ENCODE results near the gene LRRC4B.
"Not testable (repeated sequence)": the region's sequence is repeated elsewhere in the genome, so short reads cannot be mapped to it uniquely, and the experiment has no call there.

The LRRC4B gene

DNA sequence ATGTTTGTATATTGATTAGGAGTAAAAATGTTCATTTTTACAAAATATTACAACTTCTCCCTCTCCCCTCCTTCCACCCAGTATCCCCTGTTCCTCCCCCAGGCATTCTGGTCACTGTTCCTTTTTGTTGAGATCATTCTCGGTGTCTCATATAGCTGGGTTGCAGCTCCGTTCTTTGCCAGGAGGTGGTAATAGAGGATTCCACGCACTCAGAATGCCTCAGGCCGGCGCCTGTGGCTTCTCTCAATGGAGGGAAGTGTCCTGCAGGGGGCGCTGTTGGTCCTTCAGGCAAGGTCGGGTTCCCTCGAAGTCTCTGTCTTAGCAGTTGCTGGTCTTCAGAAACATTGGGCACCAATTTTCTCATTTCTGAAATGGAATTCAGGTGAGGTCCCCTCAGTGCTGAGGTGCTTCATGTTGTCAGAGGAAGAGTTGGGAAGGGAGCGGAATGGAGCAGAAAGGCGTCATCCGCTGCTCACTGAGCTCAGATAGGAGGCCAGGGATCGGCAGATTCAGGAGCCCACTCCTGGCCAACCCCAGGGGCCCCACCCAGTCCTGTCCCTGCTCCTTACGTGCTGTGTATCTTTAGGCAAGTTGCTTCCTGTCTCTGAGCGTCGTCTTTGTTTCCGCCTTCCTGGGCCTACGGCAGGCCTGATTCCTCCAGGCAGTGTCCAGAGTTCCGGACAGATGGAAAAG lies 81.3 kb downstream of the LRRC4B start:
- peak; percentile 53 for DNase-seq (ENCODE audit: low read depth)

DNA sequence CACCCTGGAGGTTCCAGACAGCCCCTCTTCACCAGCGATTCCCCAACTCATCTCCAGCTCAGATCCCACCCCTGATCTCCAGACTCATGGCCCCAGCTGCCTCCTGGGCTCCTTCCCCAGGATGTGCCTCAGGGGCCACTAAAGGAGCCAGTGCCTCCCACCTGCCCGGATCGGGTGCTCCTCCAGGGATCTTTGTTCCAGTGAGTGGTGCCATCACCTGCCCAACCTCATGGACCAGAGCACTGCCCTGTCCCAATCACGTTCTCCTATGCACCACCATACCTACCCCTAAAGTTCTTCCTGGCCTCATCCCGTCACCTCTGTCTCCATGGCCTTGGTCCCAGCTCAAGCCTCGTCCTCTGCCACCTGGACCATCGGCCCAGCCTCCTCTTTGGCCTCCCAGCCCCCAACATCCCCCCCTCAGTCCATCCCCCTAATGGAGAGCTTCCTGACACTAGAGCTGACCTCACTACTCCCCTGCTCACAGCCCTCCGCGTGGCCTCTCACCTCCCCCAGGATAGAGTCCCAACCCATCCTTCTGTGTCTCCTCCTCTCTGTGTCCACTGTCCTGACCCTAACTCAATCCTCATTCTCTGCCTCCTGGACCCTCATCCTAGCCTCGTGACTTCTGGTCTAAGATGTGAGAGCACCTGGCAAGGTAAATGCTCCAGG lies 82.8 kb downstream of the LRRC4B start:
- no peak for DNase-seq (ENCODE audit: low read depth)

DNA sequence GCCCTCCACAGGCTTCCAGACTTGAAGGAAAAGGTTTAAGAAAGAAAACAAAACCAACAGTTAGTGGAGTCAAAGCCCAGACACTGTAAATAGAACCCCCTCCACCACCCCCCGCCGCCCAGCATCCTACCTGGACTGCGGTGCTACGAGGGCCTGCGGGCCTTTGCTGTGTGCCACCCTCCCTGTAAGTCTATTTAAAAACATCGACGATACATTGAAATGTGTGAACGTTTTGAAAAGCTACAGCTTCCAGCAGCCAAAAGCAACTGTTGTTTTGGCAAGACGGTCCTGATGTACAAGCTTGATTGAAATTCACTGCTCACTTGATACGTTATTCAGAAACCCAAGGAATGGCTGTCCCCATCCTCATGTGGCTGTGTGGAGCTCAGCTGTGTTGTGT lies 85.3 kb downstream of the LRRC4B start:
- DNase-seq (ENCODE audit: low read depth) = no peak

GRCh38 chr19:50482271-50482855 lies 85.9 kb downstream of the LRRC4B start:
- no peak for DNase-seq (ENCODE audit: low read depth)

- DNase-seq (ENCODE audit: low read depth) = no peak
Observed at GRCh38 chr19:50481351-50482149, 86.7 kb downstream of the LRRC4B start.

DNA sequence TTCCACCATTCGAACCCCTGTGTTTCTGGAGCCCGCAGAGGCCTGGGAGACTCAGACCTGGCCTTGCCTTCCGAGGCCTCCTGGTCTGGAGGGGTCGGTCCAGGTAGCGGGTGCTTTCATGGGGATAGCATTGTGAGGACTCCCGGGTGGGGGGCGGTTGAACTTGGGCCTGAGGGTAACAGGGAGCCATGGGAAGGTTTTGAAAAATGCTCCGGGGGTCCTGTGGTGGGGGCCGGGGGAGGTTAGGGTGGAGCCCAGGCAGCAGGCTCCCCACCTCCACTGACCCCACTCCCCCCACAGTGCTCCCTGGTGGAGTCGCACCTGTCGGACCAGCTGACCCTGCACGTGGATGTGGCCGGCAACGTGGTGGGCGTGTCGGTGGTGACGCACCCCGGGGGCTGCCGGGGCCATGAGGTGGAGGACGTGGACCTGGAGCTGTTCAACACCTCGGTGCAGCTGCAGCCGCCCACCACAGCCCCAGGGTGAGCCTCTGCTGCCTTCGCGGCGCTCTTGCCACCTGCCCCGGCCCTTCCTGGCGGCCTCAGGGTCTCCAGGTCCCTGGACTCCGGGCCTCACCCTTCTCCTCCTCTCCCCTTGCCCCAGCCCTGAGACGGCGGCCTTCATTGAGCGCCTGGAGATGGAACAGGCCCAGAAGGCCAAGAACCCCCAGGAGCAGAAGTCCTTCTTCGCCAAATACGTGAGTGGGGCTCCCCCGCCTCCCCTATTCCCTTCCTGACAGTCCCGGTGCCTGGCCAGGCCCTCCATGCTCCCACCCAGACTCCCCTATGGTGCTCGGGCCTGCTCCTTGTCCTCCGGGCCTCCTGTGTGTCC lies 87.7 kb downstream of the LRRC4B start:
- DNase-seq (ENCODE audit: low read depth) = no peak

DNA sequence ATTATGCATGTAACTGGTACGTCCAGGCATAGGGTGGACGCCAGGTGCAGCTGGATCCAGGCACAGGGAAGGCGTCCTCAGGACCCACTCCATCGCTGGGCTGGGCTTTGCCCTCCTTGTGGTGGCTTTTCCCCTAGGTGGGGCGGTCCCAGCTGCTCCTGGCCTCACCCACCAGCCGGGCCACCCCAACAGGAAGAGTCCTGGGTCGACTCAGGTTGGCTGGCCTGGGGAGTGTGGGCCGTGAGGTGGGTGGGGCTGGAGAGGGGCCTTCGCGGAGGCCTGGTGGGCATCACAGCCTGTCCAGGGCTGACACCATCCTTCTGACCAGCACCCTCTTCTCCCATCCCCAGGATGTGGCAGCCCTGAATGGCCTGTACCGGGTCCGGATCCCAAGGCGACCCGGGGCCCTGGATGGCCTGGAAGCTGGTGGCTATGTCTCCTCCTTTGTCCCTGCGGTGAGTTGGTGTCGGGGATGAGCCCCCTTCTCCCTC lies 88.4 kb downstream of the LRRC4B start:
- DNase-seq (ENCODE audit: low read depth) = no peak

- DNase-seq (ENCODE audit: low read depth) = peak; percentile 75
Observed at GRCh38 chr19:50478901-50479715, 89.1 kb downstream of the LRRC4B start.

DNA sequence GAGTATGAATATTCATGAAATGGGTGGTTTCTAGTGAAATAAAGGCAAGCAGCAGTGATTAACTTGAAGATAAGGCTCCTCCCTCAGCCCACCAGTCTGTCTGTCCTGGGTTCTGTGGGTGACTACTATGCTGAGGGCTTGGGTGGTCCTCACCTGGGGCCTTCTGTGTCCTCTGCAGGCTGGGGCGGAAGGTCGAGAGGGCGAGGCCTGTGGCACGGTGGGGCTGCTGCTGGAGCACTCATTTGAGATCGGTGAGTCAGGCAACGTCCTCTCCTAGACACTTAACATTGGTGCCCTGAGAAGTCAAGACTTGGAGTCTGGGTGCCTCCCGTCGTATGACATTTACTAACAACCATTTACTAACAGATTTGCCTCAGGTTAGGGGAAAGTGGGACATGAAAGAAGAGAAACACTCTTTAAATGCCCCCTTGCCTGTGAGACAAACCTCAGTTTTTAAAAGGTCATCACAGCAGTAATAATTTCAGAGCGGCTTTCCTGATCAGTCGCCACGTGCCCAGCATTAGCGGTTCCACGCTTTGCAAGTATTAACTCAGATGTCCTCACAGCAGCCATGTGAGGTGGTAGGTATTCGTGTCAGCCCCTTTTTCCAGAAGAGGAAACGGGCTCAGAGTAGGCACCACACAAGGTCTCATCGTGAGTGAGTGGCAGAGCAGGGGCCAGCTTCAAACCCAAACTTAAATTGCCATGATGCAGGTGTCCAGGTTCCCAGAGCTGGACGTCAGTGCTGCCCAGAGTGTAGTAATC lies 90.3 kb downstream of the LRRC4B start:
- no peak for DNase-seq (ENCODE audit: low read depth)

GRCh38 chr19:50476907-50477238 lies 91.4 kb downstream of the LRRC4B start:
- DNase-seq (ENCODE audit: low read depth) = no peak

DNA sequence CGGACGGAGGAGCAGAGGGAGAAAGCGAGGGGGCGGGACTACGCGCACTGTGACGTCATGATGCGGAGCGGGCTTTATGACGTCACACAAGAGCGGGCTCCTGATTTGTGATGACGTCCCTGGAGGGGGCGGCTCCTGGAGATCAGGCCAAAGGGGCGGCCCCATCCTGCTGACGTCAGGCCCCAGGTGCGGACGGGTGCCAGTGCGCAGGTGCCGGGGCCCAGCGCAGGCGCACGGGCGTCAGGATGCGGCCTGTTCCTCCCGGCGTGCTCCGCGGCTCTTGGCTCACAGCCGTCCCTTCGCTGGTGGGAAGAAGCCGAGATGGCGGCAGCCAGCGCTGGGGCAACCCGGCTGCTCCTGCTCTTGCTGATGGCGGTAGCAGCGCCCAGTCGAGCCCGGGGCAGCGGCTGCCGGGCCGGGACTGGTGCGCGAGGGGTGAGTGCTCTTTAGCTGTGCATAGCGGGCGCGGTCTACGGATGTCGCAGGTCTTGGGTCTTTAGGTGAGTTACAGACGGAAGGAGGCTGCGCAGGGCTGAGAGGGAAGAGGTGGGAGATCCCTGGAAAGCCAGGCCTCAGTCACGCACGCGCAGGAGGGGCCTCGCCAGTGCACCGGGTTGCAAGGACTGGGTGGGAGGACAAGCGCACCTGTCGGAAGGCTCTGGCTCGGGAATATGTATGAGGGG lies 91.9 kb downstream of the LRRC4B start, which contains the start of the genes EMC10 and GARIN5A:
Gene EMC10 (plus strand): TSS at position 284 of the 683 bp plus-strand sequence. CDS start 38 bp downstream, at position 322.
Gene GARIN5A (minus strand): TSS at position 625 of the 683 bp plus-strand sequence. CDS start 460 bp downstream, at position 165.
- peak; percentile 69 for DNase-seq (ENCODE audit: low read depth)

DNA sequence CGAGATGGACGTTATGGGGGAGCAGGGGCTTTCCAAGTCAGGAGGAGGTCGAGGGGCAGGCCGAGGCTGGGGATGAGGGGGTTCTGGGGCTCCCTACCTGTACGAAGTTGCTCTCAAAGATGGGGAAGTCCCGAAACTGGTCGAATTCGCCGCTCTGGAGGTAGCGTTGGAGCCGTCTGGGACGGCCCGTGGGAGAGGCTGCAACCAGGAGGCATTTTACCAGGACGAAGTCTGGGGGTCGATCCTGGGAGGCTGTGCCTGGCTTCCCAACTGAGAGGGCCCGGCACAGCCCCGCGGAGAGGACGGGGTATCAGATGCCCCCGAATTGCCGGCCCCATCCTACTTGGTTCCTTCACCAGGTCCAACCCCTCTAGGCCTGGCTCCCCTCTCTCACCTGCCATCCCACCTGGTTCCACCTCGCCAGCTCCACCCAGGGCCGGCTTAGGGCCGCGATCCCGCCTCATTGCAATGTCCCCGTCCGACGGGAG lies 92.5 kb downstream of the LRRC4B start:
- DNase-seq (ENCODE audit: low read depth) = no peak

GRCh38 chr19:50475101-50475568 lies 93.1 kb downstream of the LRRC4B start:
- no peak for DNase-seq (ENCODE audit: low read depth)

GRCh38 chr19:50473336-50473735 lies 94.9 kb downstream of the LRRC4B start:
- DNase-seq (ENCODE audit: low read depth) = not testable (repeated sequence)

- no peak for DNase-seq (ENCODE audit: low read depth)
Observed at GRCh38 chr19:50468818-50469217, 99.4 kb downstream of the LRRC4B start.

- DNase-seq (ENCODE audit: low read depth) = no peak
Observed at GRCh38 chr19:50467566-50467965, 100.7 kb downstream of the LRRC4B start.
